ENCODE data around the gene SIRT7.

DNA sequence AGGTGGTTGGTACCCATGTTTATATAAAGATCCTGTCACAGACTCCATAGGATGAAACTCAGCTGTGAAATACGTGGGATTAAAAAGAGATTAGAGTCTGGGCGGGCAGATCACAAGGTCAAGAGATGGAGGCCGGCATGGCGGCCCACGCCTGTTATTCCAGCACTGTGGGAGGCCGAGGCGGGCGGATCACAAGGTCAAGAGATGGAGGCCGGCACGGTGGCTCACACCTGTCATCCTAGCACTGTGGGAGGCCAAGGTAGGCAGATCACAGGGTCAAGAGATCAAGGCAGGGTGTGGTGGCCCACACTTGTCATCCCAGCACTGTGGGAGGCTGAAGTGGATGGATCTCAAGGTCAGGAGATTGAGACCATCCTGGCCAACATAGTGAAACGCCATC, 22.6 kb downstream of the SIRT7 start:
- TF ChIP-seq, protein P1, sequence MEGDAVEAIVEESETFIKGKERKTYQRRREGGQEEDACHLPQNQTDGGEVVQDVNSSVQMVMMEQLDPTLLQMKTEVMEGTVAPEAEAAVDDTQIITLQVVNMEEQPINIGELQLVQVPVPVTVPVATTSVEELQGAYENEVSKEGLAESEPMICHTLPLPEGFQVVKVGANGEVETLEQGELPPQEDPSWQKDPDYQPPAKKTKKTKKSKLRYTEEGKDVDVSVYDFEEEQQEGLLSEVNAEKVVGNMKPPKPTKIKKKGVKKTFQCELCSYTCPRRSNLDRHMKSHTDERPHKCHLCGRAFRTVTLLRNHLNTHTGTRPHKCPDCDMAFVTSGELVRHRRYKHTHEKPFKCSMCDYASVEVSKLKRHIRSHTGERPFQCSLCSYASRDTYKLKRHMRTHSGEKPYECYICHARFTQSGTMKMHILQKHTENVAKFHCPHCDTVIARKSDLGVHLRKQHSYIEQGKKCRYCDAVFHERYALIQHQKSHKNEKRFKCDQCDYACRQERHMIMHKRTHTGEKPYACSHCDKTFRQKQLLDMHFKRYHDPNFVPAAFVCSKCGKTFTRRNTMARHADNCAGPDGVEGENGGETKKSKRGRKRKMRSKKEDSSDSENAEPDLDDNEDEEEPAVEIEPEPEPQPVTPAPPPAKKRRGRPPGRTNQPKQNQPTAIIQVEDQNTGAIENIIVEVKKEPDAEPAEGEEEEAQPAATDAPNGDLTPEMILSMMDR (conservative IDR thresholded peaks at IDR 0.05): no peak
- no peak for TF ChIP-seq EZH2 (IDR thresholded peaks at IDR 0.05; ENCODE audit: low read depth)
